CD14-positive monocyte (primary cell): ENCODE results near the gene SLC16A9. TPM values are rescaled to one million over a fixed set of nuclear protein-coding genes. Genes with fewer than 3 reads are reported as not detected.

Source experiments
- DNase-seq, 3 donors: peaks; one replicate each; pipeline ENCODE4 v3.0.0-alpha.2; 2011 to 2022
- H2AFZ ChIP-seq: 2 replicates; pipeline ENCODE4 v1.6.0; 2012; ENCODE audit warnings: mild to moderate bottlenecking, low read depth, low read length, inconsistent platforms; ENCODE audit not compliant: insufficient read depth, poor library complexity, severe bottlenecking
- H3K27ac ChIP-seq, 2 donors: 1 replicate in 1 of 2; 2 replicates in 1 of 2; pipeline ENCODE4 v1.5.1; 2012 to 2013; ENCODE audit warnings: low read length in 2 of 2, control low read depth in 1 of 2, inconsistent platforms in 1 of 2, low read depth in 1 of 2, mild to moderate bottlenecking in 1 of 2
- H3K27me3 ChIP-seq, 2 donors: one replicate each; pipeline versions ENCODE4 v1.6.0 to v1.6.1; 2011 to 2013; ENCODE audit warnings: low read length in 2 of 2; ENCODE audit not compliant: control insufficient read depth in 2 of 2, insufficient read depth in 2 of 2
- H3K36me3 ChIP-seq, 2 donors: replicated peaks in 1 of 2; 1 replicate in 1 of 2; 2 replicates in 1 of 2; pipeline versions ENCODE4 v1.5.1 to v1.6.1; 2012 to 2013; ENCODE audit warnings: low read length in 2 of 2, control low read depth in 1 of 2, inconsistent platforms in 1 of 2, mild to moderate bottlenecking in 1 of 2; ENCODE audit not compliant: insufficient read depth in 2 of 2, control insufficient read depth in 1 of 2
- H3K4me1 ChIP-seq, 2 donors: 1 replicate in 1 of 2; 2 replicates in 1 of 2; pipeline versions ENCODE4 v1.5.1 to v1.6.1; 2012 to 2013; ENCODE audit warnings: low read length in 2 of 2, control low read depth in 1 of 2, inconsistent platforms in 1 of 2, mild to moderate bottlenecking in 1 of 2, moderate library complexity in 1 of 2; ENCODE audit not compliant: insufficient read depth in 2 of 2, control insufficient read depth in 1 of 2
- H3K4me2 ChIP-seq: replicated peaks from 2 replicates; pipeline ENCODE3; 2012; ENCODE audit warnings: low read length, moderate library complexity, mild to moderate bottlenecking; ENCODE audit not compliant: poor library complexity, severe bottlenecking; ENCODE audit errors: extremely low read depth
- H3K4me3 ChIP-seq, 3 experiments: fragments of 200-600 bp in 1 of 3; sonication (generic) in 1 of 3; replicated peaks in 1 of 3; 1 replicate in 2 of 3; 2 replicates in 1 of 3; pipeline ENCODE4 v1.5.1; 2011 to 2013; ENCODE audit warnings: low read length in 3 of 3, mild to moderate bottlenecking in 3 of 3, control low read depth in 2 of 3, low read depth in 2 of 3, inconsistent platforms in 1 of 3, moderate library complexity in 1 of 3
- H3K79me2 ChIP-seq: 2 replicates; pipeline ENCODE4 v1.6.0; 2012; ENCODE audit warnings: mild to moderate bottlenecking, control low read depth, inconsistent platforms, low read length, moderate library complexity; ENCODE audit not compliant: insufficient read depth
- H3K9ac ChIP-seq: 2 replicates; pipeline ENCODE4 v1.6.0; 2017; ENCODE audit warnings: low read length, mild to moderate bottlenecking; ENCODE audit not compliant: insufficient read depth, poor library complexity, severe bottlenecking
- H3K9me3 ChIP-seq, 2 donors: replicated peaks in 1 of 2; 1 replicate in 1 of 2; 2 replicates in 1 of 2; pipeline versions ENCODE4 v1.5.1 to v1.6.1; 2012 to 2013; ENCODE audit warnings: low read length in 2 of 2, control low read depth in 1 of 2; ENCODE audit not compliant: control insufficient read depth in 1 of 2, insufficient read depth in 1 of 2
- H4K20me1 ChIP-seq: 2 replicates; pipeline ENCODE4 v1.6.0; 2012; ENCODE audit warnings: mild to moderate bottlenecking, low read length, control low read depth, moderate library complexity; ENCODE audit not compliant: insufficient read depth
- H3K27ac Mint-ChIP-seq, 7 donors: one replicate each; pipeline ENCODE4 v1.8.0; 2020; ENCODE audit warnings: mild to moderate bottlenecking in 7 of 7, mixed read lengths in 7 of 7, moderate library complexity in 6 of 7, inconsistent platforms in 2 of 7
- H3K27me3 Mint-ChIP-seq, 3 donors: one replicate each; pipeline ENCODE4 v1.8.0; 2021 to 2022; ENCODE audit warnings: low read depth in 3 of 3, mild to moderate bottlenecking in 3 of 3, mixed read lengths in 3 of 3, moderate library complexity in 3 of 3, inconsistent platforms in 1 of 3
- H3K36me3 Mint-ChIP-seq, 2 donors: one replicate each; pipeline ENCODE4 v1.8.0; 2020; ENCODE audit warnings: mixed read lengths in 2 of 2, inconsistent platforms in 1 of 2, mild to moderate bottlenecking in 1 of 2
- H3K4me1 Mint-ChIP-seq: one replicate; pipeline ENCODE4 v1.8.0; 2020; ENCODE audit warnings: mild to moderate bottlenecking, mixed read lengths
- H3K4me3 Mint-ChIP-seq, 2 donors: one replicate each; pipeline ENCODE4 v1.8.0; 2020; ENCODE audit warnings: mild to moderate bottlenecking in 2 of 2, mixed read lengths in 2 of 2, moderate library complexity in 1 of 2
- H3K9me3 Mint-ChIP-seq, 7 donors: one replicate each; pipeline ENCODE4 v1.8.0; 2020 to 2022; ENCODE audit warnings: mixed read lengths in 7 of 7, mild to moderate bottlenecking in 6 of 7, moderate library complexity in 6 of 7, inconsistent platforms in 2 of 7
- WGBS: methylation state at CpG from one replicate; pipeline ENCODE4 v1.1.5; 2013; ENCODE audit warnings: missing lambda C conversion rate; ENCODE audit not compliant: insufficient coverage; 5-methylcytosine and 5-hydroxymethylcytosine counted together
- intact Hi-C, 2 donors: fragments of 100-400 bp; cut with micrococcal nuclease; formaldehyde crosslinking; loops; one replicate each; pipeline versions ENCODE4 v1.15.0 to v1.15.1; 2023
- polyA plus RNA-seq, 3 donors: library from polyadenylated mRNA; depleted of rRNA in 1 of 3; unstranded in 2 of 3; stranded (reverse) in 1 of 3; fragments of 300-500 nt in 2 of 3; fragments of >200 nt in 1 of 3; fragmentation: Illumina TruSeq in 2 of 3; gene quantifications; 1 replicate in 2 of 3; 2 replicates in 1 of 3; pipeline ENCODE4 v1.2.3, GENCODE V29; 2012 to 2021
- TF ChIP-seq, protein P1 (sequence below): fragments of 200-600 bp; IDR thresholded peaks from one replicate; pipeline ENCODE4 v1.8.0; 2022; ENCODE audit warnings: antibody characterized with exemption, mild to moderate bottlenecking

SLC16A9 gene
- polyA plus RNA-seq, 3 donors = not detected

DNA sequence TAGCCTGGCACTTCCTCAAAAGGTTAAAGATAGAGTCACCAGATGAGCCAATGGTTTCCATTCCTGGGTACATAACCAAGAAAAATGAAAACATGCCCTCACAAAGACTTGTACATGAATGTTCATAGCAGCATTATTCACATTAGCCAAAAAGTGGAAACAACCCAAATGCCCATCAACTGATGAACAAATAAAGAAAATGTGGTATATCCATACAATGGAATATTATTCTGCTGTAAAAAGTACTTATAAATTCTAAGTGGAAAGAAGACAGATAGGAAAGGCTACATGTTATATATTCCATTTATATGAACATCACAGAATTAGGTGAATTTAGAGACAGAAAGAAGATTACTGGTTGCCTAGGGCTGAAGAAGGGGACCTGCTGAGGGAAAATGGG is 10.7 kb upstream of the SLC16A9 start:
- Histone ChIP-seq H4K20me1 (no peaks in the 10 kb centered on the region), H3K4me1 (no peaks in the 10 kb centered on the region), H3K4me3 (no peak overlapping the region), H3K9me3 (no peaks in the 10 kb centered on the region), H3K79me2 (no peaks in the 10 kb centered on the region), H3K4me2 (no peak overlapping the region), H3K36me3 (no peaks in the 10 kb centered on the region), H3K27me3 (no peaks in the 10 kb centered on the region), H3K27ac (no peak overlapping the region), H3K9ac (no peak overlapping the region), H2AFZ (no peak overlapping the region)
- no peak overlapping the region for H3K27ac Mint-ChIP-seq
- no peaks in the 10 kb centered on the region for H3K36me3 Mint-ChIP-seq
- DNase-seq = no peak
- H3K27me3 Mint-ChIP-seq = peaks cover 0 to 2% (median 0%) of the 10 kb centered on the region in 3 donors
- no peaks in the 10 kb centered on the region for H3K4me1 Mint-ChIP-seq
- peaks cover 0 to 7% (median 3%) of the 10 kb centered on the region in 7 donors for H3K9me3 Mint-ChIP-seq
- TF ChIP-seq, protein P1, sequence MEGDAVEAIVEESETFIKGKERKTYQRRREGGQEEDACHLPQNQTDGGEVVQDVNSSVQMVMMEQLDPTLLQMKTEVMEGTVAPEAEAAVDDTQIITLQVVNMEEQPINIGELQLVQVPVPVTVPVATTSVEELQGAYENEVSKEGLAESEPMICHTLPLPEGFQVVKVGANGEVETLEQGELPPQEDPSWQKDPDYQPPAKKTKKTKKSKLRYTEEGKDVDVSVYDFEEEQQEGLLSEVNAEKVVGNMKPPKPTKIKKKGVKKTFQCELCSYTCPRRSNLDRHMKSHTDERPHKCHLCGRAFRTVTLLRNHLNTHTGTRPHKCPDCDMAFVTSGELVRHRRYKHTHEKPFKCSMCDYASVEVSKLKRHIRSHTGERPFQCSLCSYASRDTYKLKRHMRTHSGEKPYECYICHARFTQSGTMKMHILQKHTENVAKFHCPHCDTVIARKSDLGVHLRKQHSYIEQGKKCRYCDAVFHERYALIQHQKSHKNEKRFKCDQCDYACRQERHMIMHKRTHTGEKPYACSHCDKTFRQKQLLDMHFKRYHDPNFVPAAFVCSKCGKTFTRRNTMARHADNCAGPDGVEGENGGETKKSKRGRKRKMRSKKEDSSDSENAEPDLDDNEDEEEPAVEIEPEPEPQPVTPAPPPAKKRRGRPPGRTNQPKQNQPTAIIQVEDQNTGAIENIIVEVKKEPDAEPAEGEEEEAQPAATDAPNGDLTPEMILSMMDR = no peak
- no peak overlapping the region for H3K4me3 Mint-ChIP-seq
- intact Hi-C loops = no loop called here

DNA sequence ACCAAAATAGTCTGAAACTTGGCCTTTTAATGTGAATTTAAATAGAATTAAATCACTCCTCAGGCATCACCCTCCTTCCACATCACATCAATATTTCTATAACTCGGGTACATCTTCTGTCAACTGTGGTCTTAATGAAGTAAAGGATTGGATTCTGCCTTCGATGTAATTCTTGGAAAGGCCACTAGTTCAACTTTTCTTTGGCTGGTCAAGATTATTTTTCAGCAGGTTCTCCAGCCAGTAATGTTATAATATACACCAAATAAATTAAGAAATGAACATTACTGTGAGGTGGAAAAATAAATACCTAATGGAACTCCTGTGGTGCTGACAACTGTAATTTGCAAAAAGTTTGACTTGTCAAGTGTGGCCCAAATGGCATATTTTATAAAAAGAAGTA is 9.7 kb upstream of the SLC16A9 start:
- Histone ChIP-seq H4K20me1 (no peaks in the 10 kb centered on the region), H3K4me3 (no peak overlapping the region), H3K79me2 (no peaks in the 10 kb centered on the region), H3K36me3 (no peaks in the 10 kb centered on the region), H3K27ac (no peak overlapping the region), H3K4me1 (no peaks in the 10 kb centered on the region), H3K4me2 (no peak overlapping the region), H3K9me3 (no peaks in the 10 kb centered on the region), H3K27me3 (no peaks in the 10 kb centered on the region), H3K9ac (no peak overlapping the region), H2AFZ (no peak overlapping the region)
- Mint-ChIP-seq H3K9me3 (peaks cover 0 to 7% (median 3%) of the 10 kb centered on the region in 7 donors), H3K27ac (no peak overlapping the region), H3K36me3 (no peaks in the 10 kb centered on the region), H3K4me1 (no peaks in the 10 kb centered on the region), H3K27me3 (peaks cover 0 to 3% (median 0%) of the 10 kb centered on the region in 3 donors), H3K4me3 (no peak overlapping the region)
- TF ChIP-seq, protein P1 = no peak
- intact Hi-C loops = no loop called here
- no peak for DNase-seq
- no CpG with 5 or more reads among the region's 2 CpGs for WGBS
